HG02623 (cell line): ENCODE data around the gene IL27RA.
A peak's percentile ranks its signal among the peaks of the same experiment; 100 is the strongest.

Experiments
- ATAC-seq: cut with Tn5 transposase; IDR thresholded peaks from one replicate; pipeline ENCODE4 v1.9.1; 2021; ENCODE audit warnings: moderate library complexity; ENCODE audit not compliant: unreplicated experiment

Gene IL27RA

GRCh38 chr19:14031719-14032480 is at the start of gene IL27RA:
Gene IL27RA (plus strand): TSS chr19:14031762. CDS start chr19:14031873, 111 bp downstream.
- no peak for ATAC-seq

GRCh38 chr19:13981988-13982501 is 49.5 kb upstream of the IL27RA start:
- ATAC-seq = no peak

GRCh38 chr19:13982773-13983172 is 48.8 kb upstream of the IL27RA start:
- no peak for ATAC-seq

GRCh38 chr19:13983213-13983889 is 48.2 kb upstream of the IL27RA start:
- no peak for ATAC-seq

GRCh38 chr19:13984186-13984585 is 47.4 kb upstream of the IL27RA start:
- ATAC-seq = no peak

- no peak for ATAC-seq
These were observed 46.5 kb upstream of the IL27RA start for GRCh38 chr19:13984875-13985741.

GRCh38 chr19:13985771-13986347 is 45.7 kb upstream of the IL27RA start:
- peak; percentile 14 for ATAC-seq

- peak; percentile 69 for ATAC-seq
These were observed 45.1 kb upstream of the IL27RA start for GRCh38 chr19:13986348-13986904.

- no peak for ATAC-seq
These were observed 44.3 kb upstream of the IL27RA start for GRCh38 chr19:13987101-13987890.

- no peak for ATAC-seq
These were observed 42.1 kb upstream of the IL27RA start for GRCh38 chr19:13989487-13989886.

- no peak for ATAC-seq
These were observed 41.5 kb upstream of the IL27RA start for GRCh38 chr19:13990085-13990484.

- ATAC-seq = no peak
These were observed 39.5 kb upstream of the IL27RA start for GRCh38 chr19:13992025-13992424.

GRCh38 chr19:13993590-13994300 is 37.8 kb upstream of the IL27RA start:
- ATAC-seq = no peak

GRCh38 chr19:13995017-13995728 is 36.4 kb upstream of the IL27RA start:
- ATAC-seq = no peak

- ATAC-seq = no peak
These were observed 35.4 kb upstream of the IL27RA start for GRCh38 chr19:13995878-13996765.

- ATAC-seq = no peak
These were observed 34.5 kb upstream of the IL27RA start for GRCh38 chr19:13996928-13997630.

GRCh38 chr19:13997631-13997962 is 34.0 kb upstream of the IL27RA start:
- no peak for ATAC-seq
